ENCODE data around the gene IL26. TPM values are rescaled to one million over a fixed set of nuclear protein-coding genes. Genes with fewer than 3 reads are reported as not detected.
"Not testable (repeated sequence)": the region's sequence is repeated elsewhere in the genome, so short reads cannot be mapped to it uniquely, and the experiment has no call there.

IL26 gene
- total and polyA plus RNA-seq, 2 donors from 2014 or later: not detected

GRCh38 chr12:68177562-68177961 lies 48.0 kb downstream of the IL26 start:
- H3K27ac ChIP-seq (ENCODE audit: low read depth in 2 of 2, low read length in 2 of 2): no peak overlapping the region
- no peaks in the 10 kb centered on the region for H3K36me3 ChIP-seq (ENCODE audit: control insufficient read depth in 2 of 3, insufficient read depth in 3 of 3, low read length in 3 of 3)
- FAIRE-seq (no peak), DNase-seq (no peak)
- intact Hi-C loops (cut with DNase I): no loop called here
- H3K27me3 ChIP-seq (ENCODE audit: control insufficient read depth, insufficient read depth, low read length): no peaks in the 10 kb centered on the region
- H3K4me3 ChIP-seq (ENCODE audit: low read length in 3 of 3): no peak overlapping the region
- TF ChIP-seq CTCF (IDR thresholded peaks at IDR 0.05; ENCODE audit: borderline replicate concordance, extremely low read depth, insufficient read depth): no peak
- H3K4me1 ChIP-seq (ENCODE audit: control insufficient read depth in 2 of 3, insufficient read depth in 2 of 3, low read depth in 1 of 3, low read length in 3 of 3): no peaks in the 10 kb centered on the region
- H3K9ac ChIP-seq (ENCODE audit: low read length in 3 of 3): no peak overlapping the region
- no peaks in the 10 kb centered on the region for H3K9me3 ChIP-seq (ENCODE audit: control insufficient read depth in 2 of 3, insufficient read depth in 1 of 3, low read length in 3 of 3)

- H3K4me3 ChIP-seq (ENCODE audit: low read length in 3 of 3): no peak overlapping the region
- intact Hi-C loops (cut with DNase I): no loop called here
- H3K27me3 ChIP-seq (ENCODE audit: control insufficient read depth, insufficient read depth, low read length): no peaks in the 10 kb centered on the region
- no peaks in the 10 kb centered on the region for H3K36me3 ChIP-seq (ENCODE audit: control insufficient read depth in 2 of 3, insufficient read depth in 3 of 3, low read length in 3 of 3)
- no peak for TF ChIP-seq CTCF (IDR thresholded peaks at IDR 0.05; ENCODE audit: borderline replicate concordance, extremely low read depth, insufficient read depth)
- H3K9me3 ChIP-seq (ENCODE audit: control insufficient read depth in 2 of 3, insufficient read depth in 1 of 3, low read length in 3 of 3): no peaks in the 10 kb centered on the region
- no peak for FAIRE-seq
- no peak for DNase-seq
- H3K27ac ChIP-seq (ENCODE audit: low read depth in 2 of 2, low read length in 2 of 2): no peak overlapping the region
- no peak overlapping the region for H3K9ac ChIP-seq (ENCODE audit: low read length in 3 of 3)
- no peaks in the 10 kb centered on the region for H3K4me1 ChIP-seq (ENCODE audit: control insufficient read depth in 2 of 3, insufficient read depth in 2 of 3, low read depth in 1 of 3, low read length in 3 of 3)
These were observed 49.4 kb downstream of the IL26 start for GRCh38 chr12:68176257-68176656.

- Histone ChIP-seq H3K27me3 (ENCODE audit: control insufficient read depth, insufficient read depth, low read length) (no peaks in the 10 kb centered on the region), H3K4me3 (ENCODE audit: low read length in 3 of 3) (no peak overlapping the region), H3K4me1 (ENCODE audit: control insufficient read depth in 2 of 3, insufficient read depth in 2 of 3, low read depth in 1 of 3, low read length in 3 of 3) (no peaks in the 10 kb centered on the region), H3K27ac (ENCODE audit: low read depth in 2 of 2, low read length in 2 of 2) (no peak overlapping the region), H3K36me3 (ENCODE audit: control insufficient read depth in 2 of 3, insufficient read depth in 3 of 3, low read length in 3 of 3) (no peaks in the 10 kb centered on the region), H3K9me3 (ENCODE audit: control insufficient read depth in 2 of 3, insufficient read depth in 1 of 3, low read length in 3 of 3) (no peaks in the 10 kb centered on the region), H3K9ac (ENCODE audit: low read length in 3 of 3) (no peak overlapping the region)
- intact Hi-C loops (cut with DNase I): no loop called here
- no peak for TF ChIP-seq CTCF (IDR thresholded peaks at IDR 0.05; ENCODE audit: borderline replicate concordance, extremely low read depth, insufficient read depth)
- FAIRE-seq: no peak
- DNase-seq: no peak
These were observed 50.0 kb downstream of the IL26 start for GRCh38 chr12:68175557-68176061.

- H3K27me3 ChIP-seq (ENCODE audit: control insufficient read depth, insufficient read depth, low read length); H3K4me1 ChIP-seq (ENCODE audit: control insufficient read depth in 2 of 3, insufficient read depth in 2 of 3, low read depth in 1 of 3, low read length in 3 of 3); H3K27ac ChIP-seq (ENCODE audit: low read depth in 2 of 2, low read length in 2 of 2); intact Hi-C loops (cut with DNase I); FAIRE-seq; DNase-seq; H3K4me3 ChIP-seq (ENCODE audit: low read length in 3 of 3); H3K9ac ChIP-seq (ENCODE audit: low read length in 3 of 3); H3K9me3 ChIP-seq (ENCODE audit: control insufficient read depth in 2 of 3, insufficient read depth in 1 of 3, low read length in 3 of 3); H3K36me3 ChIP-seq (ENCODE audit: control insufficient read depth in 2 of 3, insufficient read depth in 3 of 3, low read length in 3 of 3): not testable (repeated sequence)
These were observed 50.8 kb downstream of the IL26 start for GRCh38 chr12:68174761-68175160.

Measured in kidney (tissue), 14 donors.